ENCODE data around the gene FBXO11. TPM values are rescaled to one million over a fixed set of nuclear protein-coding genes. Genes with fewer than 3 reads are reported as not detected.

FBXO11 gene
- total RNA-seq, 1 experiment from 2014 or later: 49.3 TPM

DNA sequence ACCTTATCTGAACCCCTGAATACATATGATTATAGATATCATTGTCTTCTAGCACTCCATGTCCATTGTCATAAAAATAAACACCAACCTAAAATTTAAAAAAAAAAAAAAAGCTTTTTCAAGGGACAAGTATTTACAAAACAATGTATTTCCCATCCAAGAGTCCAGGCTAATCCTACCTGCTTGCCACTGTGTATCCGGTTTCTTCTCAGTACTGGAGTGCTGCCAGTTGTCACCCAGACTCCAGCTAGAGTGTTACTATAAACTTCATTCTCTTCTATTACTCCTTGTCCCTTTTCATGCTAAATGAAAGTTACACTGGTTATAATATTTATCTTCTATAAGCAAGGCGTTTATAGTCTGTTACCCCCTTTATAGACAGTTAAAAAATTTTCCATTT, 87.5 kb downstream of the FBXO11 start:
- ChIA-PET POLR2A (ENCODE audit: unreplicated experiment) (interaction anchor here (0.6 kb wide), 1 partner anchor 8 kb away, joined by 6 read pairs; no protein-coding TSS in a partner anchor), CTCF (no interaction called here)
- Histone ChIP-seq H3K4me3 (no peak overlapping the region), H3K4me2 (no peak overlapping the region), H3K27ac (no peak overlapping the region), H3K4me1 (replicated peaks; ENCODE audit: insufficient read depth) (peaks cover 10% of the 10 kb centered on the region), H3K36me3 (ENCODE audit: low read depth) (peaks cover 56% of the 10 kb centered on the region), H3K9me3 (ENCODE audit: insufficient read depth, low read depth) (no peaks in the 10 kb centered on the region), H3K27me3 (ENCODE audit: insufficient read depth, low read depth) (no peaks in the 10 kb centered on the region), H3F3A (ENCODE audit: insufficient read depth, low read depth) (peaks cover 16% of the 10 kb centered on the region; the same call in 1 of the 2 replicates), H4K20me1 (ENCODE audit: insufficient read depth) (no peaks in the 10 kb centered on the region), H3K79me2 (ENCODE audit: low read depth) (no peaks in the 10 kb centered on the region), H3K9me2 (ENCODE audit: insufficient read depth) (no peaks in the 10 kb centered on the region), H2AFZ (no peak overlapping the region)
- no peak for DNase-seq
- TF ChIP-seq EZH2 (IDR thresholded peaks at IDR 0.05; ENCODE audit: low read depth): no peak
- TF ChIP-seq, protein P1, sequence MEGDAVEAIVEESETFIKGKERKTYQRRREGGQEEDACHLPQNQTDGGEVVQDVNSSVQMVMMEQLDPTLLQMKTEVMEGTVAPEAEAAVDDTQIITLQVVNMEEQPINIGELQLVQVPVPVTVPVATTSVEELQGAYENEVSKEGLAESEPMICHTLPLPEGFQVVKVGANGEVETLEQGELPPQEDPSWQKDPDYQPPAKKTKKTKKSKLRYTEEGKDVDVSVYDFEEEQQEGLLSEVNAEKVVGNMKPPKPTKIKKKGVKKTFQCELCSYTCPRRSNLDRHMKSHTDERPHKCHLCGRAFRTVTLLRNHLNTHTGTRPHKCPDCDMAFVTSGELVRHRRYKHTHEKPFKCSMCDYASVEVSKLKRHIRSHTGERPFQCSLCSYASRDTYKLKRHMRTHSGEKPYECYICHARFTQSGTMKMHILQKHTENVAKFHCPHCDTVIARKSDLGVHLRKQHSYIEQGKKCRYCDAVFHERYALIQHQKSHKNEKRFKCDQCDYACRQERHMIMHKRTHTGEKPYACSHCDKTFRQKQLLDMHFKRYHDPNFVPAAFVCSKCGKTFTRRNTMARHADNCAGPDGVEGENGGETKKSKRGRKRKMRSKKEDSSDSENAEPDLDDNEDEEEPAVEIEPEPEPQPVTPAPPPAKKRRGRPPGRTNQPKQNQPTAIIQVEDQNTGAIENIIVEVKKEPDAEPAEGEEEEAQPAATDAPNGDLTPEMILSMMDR (conservative IDR thresholded peaks at IDR 0.05): no peak
- no TSS peak for BruUV-seq (replicated peaks)
- intact Hi-C loops (cut with micrococcal nuclease; ENCODE audit: unreplicated experiment): no loop called here

DNA sequence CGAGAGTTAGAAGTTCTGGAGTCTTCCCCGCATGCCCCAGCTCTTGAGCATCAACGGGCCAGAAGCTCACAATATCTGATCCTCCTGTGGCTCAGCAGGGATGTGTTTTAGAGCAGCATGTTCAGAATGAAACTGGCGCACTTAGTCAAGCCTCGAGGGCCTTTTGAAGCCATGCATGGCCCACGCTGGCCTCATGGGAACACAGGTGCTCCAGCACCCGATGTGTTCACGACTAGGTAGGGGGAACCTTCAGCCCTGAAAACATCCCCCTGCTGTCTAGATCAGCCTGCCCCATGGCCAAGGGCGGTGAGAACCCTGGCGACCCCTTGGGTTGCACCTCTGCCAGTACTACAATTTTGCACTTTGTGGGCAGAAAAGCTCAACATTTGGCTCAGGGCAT, 90.5 kb downstream of the FBXO11 start:
- H3K4me1 ChIP-seq (replicated peaks; ENCODE audit: insufficient read depth): peaks cover 18% of the 10 kb centered on the region
- no peaks in the 10 kb centered on the region for H3K9me2 ChIP-seq (ENCODE audit: insufficient read depth)
- no peaks in the 10 kb centered on the region for H3K79me2 ChIP-seq (ENCODE audit: low read depth)
- POLR2A ChIA-PET (ENCODE audit: unreplicated experiment): no interaction called here
- H4K20me1 ChIP-seq (ENCODE audit: insufficient read depth): no peaks in the 10 kb centered on the region
- H3K27me3 ChIP-seq (ENCODE audit: insufficient read depth, low read depth): no peaks in the 10 kb centered on the region
- H2AFZ ChIP-seq: no peak overlapping the region
- H3K27ac ChIP-seq: no peak overlapping the region
- CTCF ChIA-PET: no interaction called here
- intact Hi-C loops (cut with micrococcal nuclease; ENCODE audit: unreplicated experiment): no loop called here
- TF ChIP-seq, protein P1 (conservative IDR thresholded peaks at IDR 0.05): no peak
- no peak for TF ChIP-seq EZH2 (IDR thresholded peaks at IDR 0.05; ENCODE audit: low read depth)
- no TSS peak for BruUV-seq (replicated peaks)
- no peaks in the 10 kb centered on the region for H3K9me3 ChIP-seq (ENCODE audit: insufficient read depth, low read depth)
- DNase-seq: no peak
- no peak overlapping the region for H3K4me2 ChIP-seq
- H3K4me3 ChIP-seq: no peak overlapping the region
- H3F3A ChIP-seq (ENCODE audit: insufficient read depth, low read depth): peaks cover 16% of the 10 kb centered on the region; the same call in 1 of the 2 replicates
- peaks cover 58% of the 10 kb centered on the region for H3K36me3 ChIP-seq (ENCODE audit: low read depth)

DNA sequence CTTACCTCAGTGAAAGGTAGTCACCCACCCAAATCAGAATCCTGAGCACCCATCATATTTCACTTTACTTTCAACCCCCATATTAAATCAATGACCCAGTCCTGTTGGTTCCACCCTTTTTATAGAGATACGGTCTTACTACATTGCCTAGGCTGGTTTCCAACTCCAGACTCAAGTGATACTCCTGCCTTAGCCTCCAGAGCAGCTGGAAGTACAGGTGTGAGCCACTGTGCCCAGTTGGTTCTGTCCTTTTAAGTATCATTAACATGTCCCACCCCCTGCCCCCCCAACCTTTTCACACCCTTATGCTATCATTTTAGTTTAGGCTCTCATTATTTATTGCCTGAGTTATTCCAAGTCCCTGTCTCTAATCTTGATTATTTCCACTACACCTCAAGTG, 94.6 kb downstream of the FBXO11 start:
- Histone ChIP-seq H3K9me2 (ENCODE audit: insufficient read depth) (no peaks in the 10 kb centered on the region), H4K20me1 (ENCODE audit: insufficient read depth) (no peaks in the 10 kb centered on the region), H3K79me2 (ENCODE audit: low read depth) (no peaks in the 10 kb centered on the region), H3K4me1 (replicated peaks; ENCODE audit: insufficient read depth) (peaks cover 28% of the 10 kb centered on the region), H3K27ac (peak overlapping the region; percentile 35), H3K4me2 (no peak overlapping the region), H3K9me3 (ENCODE audit: insufficient read depth, low read depth) (no peaks in the 10 kb centered on the region), H3K27me3 (ENCODE audit: insufficient read depth, low read depth) (no peaks in the 10 kb centered on the region), H3K4me3 (no peak overlapping the region), H2AFZ (no peak overlapping the region), H3F3A (ENCODE audit: insufficient read depth, low read depth) (peaks cover 39% of the 10 kb centered on the region), H3K36me3 (ENCODE audit: low read depth) (peaks cover 59% of the 10 kb centered on the region)
- POLR2A ChIA-PET (ENCODE audit: unreplicated experiment): no interaction called here
- no peak for DNase-seq
- BruUV-seq (replicated peaks): no TSS peak
- CTCF ChIA-PET: no interaction called here
- TF ChIP-seq EZH2 (IDR thresholded peaks at IDR 0.05; ENCODE audit: low read depth): no peak
- TF ChIP-seq, protein P1 (conservative IDR thresholded peaks at IDR 0.05): no peak
- intact Hi-C loops (cut with micrococcal nuclease; ENCODE audit: unreplicated experiment): no loop called here

Measured in PC-9 (cell line).